22Rv1 (cell line): Measurements from ENCODE around the gene SLC9A9.

Experiments used
- ZFX ChIP-seq: fragments of 450-650 bp; IDR thresholded peaks from 2 replicates; pipeline ENCODE4 v1.6.1; 2017; ENCODE audit warnings: antibody characterized with exemption, borderline replicate concordance
- TF ChIP-seq, protein P1 (sequence below): fragments of 450-650 bp; IDR thresholded peaks from 2 replicates; pipeline ENCODE4 v1.5.1; 2017; ENCODE audit warnings: mild to moderate bottlenecking

GRCh38 chr3:143538061-143538460 is 310.2 kb downstream of the SLC9A9 start:
- TF ChIP-seq, protein P1, sequence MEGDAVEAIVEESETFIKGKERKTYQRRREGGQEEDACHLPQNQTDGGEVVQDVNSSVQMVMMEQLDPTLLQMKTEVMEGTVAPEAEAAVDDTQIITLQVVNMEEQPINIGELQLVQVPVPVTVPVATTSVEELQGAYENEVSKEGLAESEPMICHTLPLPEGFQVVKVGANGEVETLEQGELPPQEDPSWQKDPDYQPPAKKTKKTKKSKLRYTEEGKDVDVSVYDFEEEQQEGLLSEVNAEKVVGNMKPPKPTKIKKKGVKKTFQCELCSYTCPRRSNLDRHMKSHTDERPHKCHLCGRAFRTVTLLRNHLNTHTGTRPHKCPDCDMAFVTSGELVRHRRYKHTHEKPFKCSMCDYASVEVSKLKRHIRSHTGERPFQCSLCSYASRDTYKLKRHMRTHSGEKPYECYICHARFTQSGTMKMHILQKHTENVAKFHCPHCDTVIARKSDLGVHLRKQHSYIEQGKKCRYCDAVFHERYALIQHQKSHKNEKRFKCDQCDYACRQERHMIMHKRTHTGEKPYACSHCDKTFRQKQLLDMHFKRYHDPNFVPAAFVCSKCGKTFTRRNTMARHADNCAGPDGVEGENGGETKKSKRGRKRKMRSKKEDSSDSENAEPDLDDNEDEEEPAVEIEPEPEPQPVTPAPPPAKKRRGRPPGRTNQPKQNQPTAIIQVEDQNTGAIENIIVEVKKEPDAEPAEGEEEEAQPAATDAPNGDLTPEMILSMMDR: no peak
- no peak for TF ChIP-seq ZFX
